HG02973 (cell line): ENCODE data around the gene USP17L21.
"Not testable (repeated sequence)": the region's sequence is repeated elsewhere in the genome, so short reads cannot be mapped to it uniquely, and the experiment has no call there.

Experiments used
- ATAC-seq: cut with Tn5 transposase; IDR thresholded peaks from one replicate; pipeline ENCODE4 v1.9.1; 2021; ENCODE audit warnings: moderate library complexity; ENCODE audit not compliant: unreplicated experiment

The USP17L21 gene

DNA sequence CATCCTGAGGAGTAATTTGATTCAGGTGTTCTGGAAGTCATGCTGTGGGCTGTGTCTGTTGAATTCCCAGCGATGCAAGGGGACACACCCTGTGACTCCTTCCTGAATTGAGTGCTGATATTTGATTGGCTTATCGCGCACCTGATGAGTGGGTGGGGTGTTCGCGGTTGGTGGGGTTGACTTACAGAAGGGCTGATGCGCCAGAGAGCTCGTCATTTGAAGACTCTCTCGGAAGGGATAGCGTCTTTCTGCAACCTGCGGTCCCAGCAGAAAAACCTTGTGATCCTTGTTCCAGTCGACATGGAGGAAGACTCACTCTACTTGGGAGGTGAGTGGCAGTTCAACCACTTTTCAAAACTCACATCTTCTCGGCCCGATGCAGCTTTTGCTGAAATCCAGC, at the start of gene USP17L21:
TSS of gene USP17L21 (plus strand) at position 301 of the 400 bp plus-strand sequence. CDS start at position 301, 0 bp downstream.
- ATAC-seq, result not testable (repeated sequence)

DNA sequence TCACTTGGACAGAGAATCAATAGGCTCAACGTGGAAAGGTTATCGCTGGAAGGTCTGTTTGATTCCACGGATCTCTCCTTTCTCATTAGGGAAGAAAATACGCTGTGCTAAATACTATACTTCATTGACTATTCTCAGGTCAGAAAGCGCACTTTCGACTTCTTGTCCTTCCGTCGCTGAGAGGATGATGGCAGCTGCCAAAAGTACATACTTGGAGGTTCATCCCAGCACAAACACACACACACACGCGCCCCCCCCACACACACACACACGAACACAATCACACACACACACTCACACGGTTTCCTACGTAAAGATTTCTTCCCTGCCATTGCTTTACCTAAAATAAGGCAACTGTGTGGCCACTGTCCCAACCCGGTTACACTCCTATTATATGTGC, 48.0 kb upstream of the USP17L21 start:
- not testable (repeated sequence) for ATAC-seq

- not testable (repeated sequence) for ATAC-seq
Measured at GRCh38 chr4:9215105-9215504, 47.6 kb upstream of the USP17L21 start, which contains the start of gene USP17L11. USP17L11 (plus strand) TSS chr4:9215405; CDS start chr4:9215405, 0 bp downstream.

- not testable (repeated sequence) for ATAC-seq
Measured at GRCh38 chr4:9219852-9220251, 42.8 kb upstream of the USP17L21 start, which contains the start of gene USP17L12. USP17L12 (plus strand) TSS chr4:9220152; CDS start chr4:9220152, 0 bp downstream.

- not testable (repeated sequence) for ATAC-seq
Measured at GRCh38 chr4:9224596-9224995, 38.1 kb upstream of the USP17L21 start, which contains the start of gene USP17L13. USP17L13 (plus strand) TSS chr4:9224896; CDS start chr4:9224896, 0 bp downstream.

GRCh38 chr4:9230249-9230648, 32.4 kb upstream of the USP17L21 start:
- ATAC-seq, result not testable (repeated sequence)

- ATAC-seq, result not testable (repeated sequence)
Measured at GRCh38 chr4:9234085-9234484, 28.6 kb upstream of the USP17L21 start, which contains the start of gene USP17L15. USP17L15 (plus strand) TSS chr4:9234385; CDS start chr4:9234385, 0 bp downstream.

GRCh38 chr4:9238461-9238860, 24.2 kb upstream of the USP17L21 start:
- ATAC-seq, result not testable (repeated sequence)

GRCh38 chr4:9243579-9243978, 19.1 kb upstream of the USP17L21 start, which contains the start of gene USP17L17:
USP17L17 (plus strand) TSS chr4:9243879; CDS start chr4:9243879, 0 bp downstream.
- not testable (repeated sequence) for ATAC-seq

DNA sequence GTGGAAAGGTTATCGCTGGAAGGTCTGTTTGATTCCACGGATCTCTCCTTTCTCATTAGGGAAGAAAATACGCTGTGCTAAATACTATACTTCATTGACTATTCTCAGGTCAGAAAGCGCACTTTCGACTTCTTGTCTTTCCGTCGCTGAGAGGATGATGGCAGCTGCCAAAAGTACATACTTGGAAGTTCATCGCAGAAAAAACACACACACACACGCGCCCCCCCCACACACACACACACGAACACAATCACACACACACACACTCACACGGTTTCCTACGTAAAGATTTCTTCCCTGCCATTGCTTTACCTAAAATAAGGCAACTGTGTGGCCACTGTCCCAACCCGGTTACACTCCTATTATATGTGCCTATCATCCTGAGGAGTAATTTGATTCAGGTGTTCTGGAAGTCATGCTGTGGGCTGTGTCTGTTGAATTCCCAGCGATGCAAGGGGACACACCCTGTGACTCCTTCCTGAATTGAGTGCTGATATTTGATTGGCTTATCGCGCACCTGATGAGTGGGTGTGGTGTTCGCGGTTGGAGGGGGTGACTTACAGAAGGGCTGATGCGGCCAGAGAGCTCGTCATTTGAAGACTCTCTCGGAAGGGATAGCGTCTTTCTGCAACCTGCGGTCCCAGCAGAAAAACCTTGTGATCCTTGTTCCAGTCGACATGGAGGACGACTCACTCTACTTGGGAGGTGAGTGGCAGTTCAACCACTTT, 14.6 kb upstream of the USP17L21 start, which contains the start of gene USP17L18:
TSS of gene USP17L18 (plus strand) at position 678 of the 728 bp plus-strand sequence. CDS start at position 678, 0 bp downstream.
- ATAC-seq, result not testable (repeated sequence)

DNA sequence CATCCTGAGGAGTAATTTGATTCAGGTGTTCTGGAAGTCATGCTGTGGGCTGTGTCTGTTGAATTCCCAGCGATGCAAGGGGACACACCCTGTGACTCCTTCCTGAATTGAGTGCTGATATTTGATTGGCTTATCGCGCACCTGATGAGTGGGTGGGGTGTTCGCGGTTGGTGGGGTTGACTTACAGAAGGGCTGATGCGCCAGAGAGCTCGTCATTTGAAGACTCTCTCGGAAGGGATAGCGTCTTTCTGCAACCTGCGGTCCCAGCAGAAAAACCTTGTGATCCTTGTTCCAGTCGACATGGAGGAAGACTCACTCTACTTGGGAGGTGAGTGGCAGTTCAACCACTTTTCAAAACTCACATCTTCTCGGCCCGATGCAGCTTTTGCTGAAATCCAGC, 9.6 kb upstream of the USP17L21 start, which contains the start of gene USP17L19:
TSS of gene USP17L19 (plus strand) at position 301 of the 400 bp plus-strand sequence. CDS start at position 301, 0 bp downstream.
- not testable (repeated sequence) for ATAC-seq

- ATAC-seq, result not testable (repeated sequence)
Measured at GRCh38 chr4:9257824-9258223, 4.8 kb upstream of the USP17L21 start, which contains the start of gene USP17L20. USP17L20 (plus strand) TSS chr4:9258124; CDS start chr4:9258124, 0 bp downstream.

DNA sequence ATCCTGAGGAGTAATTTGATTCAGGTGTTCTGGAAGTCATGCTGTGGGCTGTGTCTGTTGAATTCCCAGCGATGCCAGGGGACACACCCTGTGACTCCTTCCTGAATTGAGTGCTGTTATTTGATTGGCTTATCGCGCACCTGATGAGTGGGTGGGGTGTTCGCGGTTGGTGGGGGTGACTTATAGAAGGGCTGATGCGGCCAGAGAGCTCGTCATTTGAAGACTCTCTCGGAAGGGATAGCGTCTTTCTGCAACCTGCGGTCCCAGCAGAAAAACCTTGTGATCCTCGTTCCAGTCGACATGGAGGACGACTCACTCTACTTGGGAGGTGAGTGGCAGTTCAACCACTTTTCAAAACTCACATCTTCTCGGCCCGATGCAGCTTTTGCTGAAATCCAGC, 4.6 kb downstream of the USP17L21 start, which contains the start of gene USP17L22:
TSS of gene USP17L22 (plus strand) at position 301 of the 400 bp plus-strand sequence. CDS start at position 301, 0 bp downstream.
- not testable (repeated sequence) for ATAC-seq

DNA sequence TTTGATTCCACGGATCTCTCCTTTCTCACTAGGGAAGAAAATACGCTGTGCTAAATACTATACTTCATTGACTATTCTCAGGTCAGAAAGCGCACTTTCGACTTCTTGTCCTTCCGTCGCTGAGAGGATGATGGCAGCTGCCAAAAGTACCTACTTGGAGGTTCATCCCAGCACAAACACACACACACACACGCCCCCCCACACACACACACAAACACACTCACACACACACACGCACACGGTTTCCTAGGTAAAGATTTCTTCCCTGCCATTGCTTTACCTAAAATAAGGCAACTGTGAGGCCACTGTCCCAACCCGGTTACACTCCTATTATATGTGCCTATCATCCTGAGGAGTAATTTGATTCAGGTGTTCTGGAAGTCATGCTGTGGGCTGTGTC, 9.0 kb downstream of the USP17L21 start:
- ATAC-seq, result not testable (repeated sequence)
